Left lung (tissue), 10 donors: Measurements from ENCODE around the gene CEP63. TPM values are rescaled to one million over a fixed set of nuclear protein-coding genes. Genes with fewer than 3 reads are reported as not detected.

Experiments
- ATAC-seq: fragments of 200-7000 bp; cut with Tn5 transposase; one replicate; pipeline ENCODE4 v1.9.1; 2020; ENCODE audit warnings: moderate library complexity
- DNase-seq, 4 donors: peaks; one replicate each; pipeline ENCODE4 v3.0.0-alpha.2; 2013 to 2020
- H3K27ac ChIP-seq, 2 donors: fragments of 200-600 bp; sonication (generic) in 1 of 2; one replicate each; pipeline versions ENCODE4 v1.5.0 to v1.8.0; 2020 to 2021
- H3K27me3 ChIP-seq, 2 donors: fragments of 200-600 bp; sonication (generic) in 1 of 2; one replicate each; pipeline versions ENCODE4 v1.5.0 to v1.8.0; 2020 to 2021
- H3K36me3 ChIP-seq, 2 donors: fragments of 200-600 bp; sonication (generic) in 1 of 2; one replicate each; pipeline versions ENCODE4 v1.5.0 to v1.8.0; 2020 to 2021
- H3K4me1 ChIP-seq, 2 donors: fragments of 200-600 bp; one replicate each; pipeline ENCODE4 v1.8.0; 2021
- H3K4me3 ChIP-seq, 2 donors: fragments of 200-600 bp; sonication (generic) in 1 of 2; one replicate each; pipeline versions ENCODE4 v1.5.0 to v1.8.0; 2020 to 2021; ENCODE audit warnings: mild to moderate bottlenecking in 1 of 2
- H3K9me3 ChIP-seq, 2 donors: fragments of 200-600 bp; sonication (generic) in 1 of 2; one replicate each; pipeline versions ENCODE4 v1.5.0 to v1.8.0; 2020 to 2021
- intact Hi-C, 2 donors: fragments of 100-400 bp; cut with DNase I; formaldehyde crosslinking; loops; one replicate each; pipeline versions ENCODE4 v1.11.2 to v1.14.2; 2022
- polyA plus RNA-seq, 6 donors: library from polyadenylated mRNA; unstranded; fragments of 120-200 nt; gene quantifications; one replicate each; pipeline ENCODE4 v1.2.1, GENCODE V29; 2013; ENCODE audit not compliant: insufficient read length in 6 of 6
- total RNA-seq, 2 donors: library from RNA; stranded (reverse); fragmentation: NEBNext Ultra II Directional; extraction: Animal tissue kit (Norgen Biotek cat#: 25700); gene quantifications; one replicate each; pipeline ENCODE4 v1.2.1, GENCODE V29; 2021
- TF ChIP-seq, protein P1 (sequence below), 2 donors: fragments of 200-600 bp; sonication (generic) in 1 of 2; IDR thresholded peaks; one replicate each; pipeline versions ENCODE4 v1.5.0 to v1.8.0; 2021; ENCODE audit warnings: antibody characterized with exemption in 2 of 2
- donor health status: DM: no; HTN: yes; CAD: no.
- donor health status: DM: no; HTN: no; CAD: no.

CEP63 gene
- total and polyA plus RNA-seq, 8 donors = 16.1 to 40.4 (median 32.7) TPM

DNA sequence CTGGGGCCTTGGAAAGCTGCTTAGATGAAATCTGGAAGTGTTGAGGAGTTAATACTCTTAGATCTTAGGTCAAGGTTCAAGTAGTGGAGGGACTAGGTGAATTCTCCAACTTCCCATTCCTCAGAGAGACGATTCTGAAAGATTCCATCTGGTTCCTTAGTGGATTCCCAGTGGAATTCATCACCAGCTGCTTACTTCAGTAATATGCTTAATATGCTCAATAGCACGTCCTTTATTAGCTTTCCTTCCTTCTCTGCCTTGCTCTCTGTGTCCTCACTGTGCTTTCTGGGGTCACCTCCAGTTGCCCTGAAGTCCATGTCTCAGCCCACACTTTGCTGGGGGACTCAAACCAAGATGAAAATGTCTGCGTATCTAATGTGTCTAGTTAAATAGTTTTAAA lies 31.0 kb downstream of the CEP63 start:
- DNase-seq = no peak
- Histone ChIP-seq H3K27ac (peak overlapping the region; percentile 21 to 36), H3K4me3 (no peak overlapping the region), H3K9me3 (peaks cover 0 to 4% of the 10 kb centered on the region in 2 donors), H3K27me3 (no peaks in the 10 kb centered on the region), H3K4me1 (peaks cover 0 to 16% of the 10 kb centered on the region in 2 donors), H3K36me3 (no peaks in the 10 kb centered on the region)
- intact Hi-C loops = no loop called here
- TF ChIP-seq, protein P1, sequence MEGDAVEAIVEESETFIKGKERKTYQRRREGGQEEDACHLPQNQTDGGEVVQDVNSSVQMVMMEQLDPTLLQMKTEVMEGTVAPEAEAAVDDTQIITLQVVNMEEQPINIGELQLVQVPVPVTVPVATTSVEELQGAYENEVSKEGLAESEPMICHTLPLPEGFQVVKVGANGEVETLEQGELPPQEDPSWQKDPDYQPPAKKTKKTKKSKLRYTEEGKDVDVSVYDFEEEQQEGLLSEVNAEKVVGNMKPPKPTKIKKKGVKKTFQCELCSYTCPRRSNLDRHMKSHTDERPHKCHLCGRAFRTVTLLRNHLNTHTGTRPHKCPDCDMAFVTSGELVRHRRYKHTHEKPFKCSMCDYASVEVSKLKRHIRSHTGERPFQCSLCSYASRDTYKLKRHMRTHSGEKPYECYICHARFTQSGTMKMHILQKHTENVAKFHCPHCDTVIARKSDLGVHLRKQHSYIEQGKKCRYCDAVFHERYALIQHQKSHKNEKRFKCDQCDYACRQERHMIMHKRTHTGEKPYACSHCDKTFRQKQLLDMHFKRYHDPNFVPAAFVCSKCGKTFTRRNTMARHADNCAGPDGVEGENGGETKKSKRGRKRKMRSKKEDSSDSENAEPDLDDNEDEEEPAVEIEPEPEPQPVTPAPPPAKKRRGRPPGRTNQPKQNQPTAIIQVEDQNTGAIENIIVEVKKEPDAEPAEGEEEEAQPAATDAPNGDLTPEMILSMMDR (IDR thresholded peaks at IDR 0.05) = no peak
- ATAC-seq = peak; percentile 29

DNA sequence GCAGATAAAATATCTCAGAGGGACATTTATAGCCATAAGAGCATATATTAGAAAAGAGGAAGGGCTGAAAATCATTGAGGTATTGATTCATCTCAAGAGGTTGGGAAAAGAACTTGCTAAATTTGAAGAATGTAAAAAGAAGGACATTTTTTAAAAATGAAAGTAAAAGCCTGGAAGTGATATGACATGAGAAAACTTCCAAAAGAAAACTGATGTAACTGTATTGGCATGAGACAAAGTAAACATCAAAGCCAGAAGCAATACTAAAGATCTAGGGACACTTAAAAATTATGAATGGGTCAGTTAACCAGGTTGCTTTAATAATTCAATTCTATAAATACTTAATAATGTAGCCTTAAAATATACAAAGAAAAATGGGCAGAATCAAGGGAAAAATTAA lies 31.9 kb downstream of the CEP63 start:
- ATAC-seq (no peak), DNase-seq (no peak)
- Histone ChIP-seq H3K36me3 (peaks cover 0 to 4% of the 10 kb centered on the region in 2 donors), H3K27ac (peak overlapping the region in 1 of 2 donors; percentile 48), H3K27me3 (no peaks in the 10 kb centered on the region), H3K4me3 (no peak overlapping the region), H3K9me3 (peaks cover 0 to 13% of the 10 kb centered on the region in 2 donors), H3K4me1 (peaks cover 0 to 16% of the 10 kb centered on the region in 2 donors)
- intact Hi-C loops = no loop called here
- TF ChIP-seq, protein P1 (IDR thresholded peaks at IDR 0.05) = no peak

DNA sequence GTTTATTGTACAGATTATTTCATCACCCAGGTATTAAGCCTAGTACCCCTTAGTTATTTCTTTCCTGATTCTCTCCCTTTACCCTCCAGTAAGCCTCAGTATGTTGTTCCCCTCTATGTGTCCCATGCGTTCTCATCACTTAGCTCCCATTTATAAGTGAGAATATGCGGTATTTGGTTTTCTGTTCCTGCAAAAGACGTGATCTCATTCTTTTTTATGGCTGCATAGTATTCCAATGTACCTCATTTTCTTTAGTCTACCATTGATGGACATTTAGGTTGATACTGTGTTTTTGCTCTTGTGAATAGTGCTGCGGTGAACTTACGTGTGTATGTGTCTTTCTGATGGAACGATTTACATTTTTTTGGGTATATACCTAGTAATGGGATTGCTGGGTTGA lies 36.7 kb downstream of the CEP63 start:
- TF ChIP-seq, protein P1 (IDR thresholded peaks at IDR 0.05) = no peak
- H3K36me3 ChIP-seq = peaks cover 0 to 4% of the 10 kb centered on the region in 2 donors
- ATAC-seq (no peak), DNase-seq (no peak)
- H3K4me1 ChIP-seq = peaks cover 0 to 9% of the 10 kb centered on the region in 2 donors
- H3K27ac ChIP-seq = no peak overlapping the region
- intact Hi-C loops = no loop called here
- H3K4me3 ChIP-seq = no peak overlapping the region
- H3K27me3 ChIP-seq = no peaks in the 10 kb centered on the region
- peaks cover 0 to 42% of the 10 kb centered on the region in 2 donors for H3K9me3 ChIP-seq

DNA sequence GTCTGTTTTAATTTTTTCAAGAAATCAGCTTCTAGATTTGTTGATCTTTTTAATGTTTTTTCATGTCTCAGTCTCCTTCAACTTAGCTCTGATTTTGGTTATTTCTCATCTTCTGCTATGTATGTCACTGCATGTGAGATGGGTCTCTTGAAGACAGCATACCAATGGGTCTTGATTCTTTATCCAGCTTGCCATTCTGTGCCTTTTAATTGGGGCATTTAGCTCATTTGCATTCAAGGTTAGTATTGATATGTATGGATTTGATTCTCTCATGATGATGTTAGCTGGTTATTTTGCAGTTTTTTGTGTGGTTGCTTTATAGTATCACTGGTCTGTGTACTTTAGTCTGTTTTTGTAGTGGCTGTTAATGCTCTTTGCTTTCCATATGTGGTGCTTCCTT lies 39.4 kb downstream of the CEP63 start:
- intact Hi-C loops = no loop called here
- TF ChIP-seq, protein P1 (IDR thresholded peaks at IDR 0.05) = no peak
- Histone ChIP-seq H3K36me3 (peaks cover 0 to 4% of the 10 kb centered on the region in 2 donors), H3K27ac (no peak overlapping the region), H3K27me3 (no peaks in the 10 kb centered on the region), H3K9me3 (peaks cover 0 to 38% of the 10 kb centered on the region in 2 donors), H3K4me3 (no peak overlapping the region), H3K4me1 (no peaks in the 10 kb centered on the region)
- DNase-seq (no peak), ATAC-seq (no peak)

DNA sequence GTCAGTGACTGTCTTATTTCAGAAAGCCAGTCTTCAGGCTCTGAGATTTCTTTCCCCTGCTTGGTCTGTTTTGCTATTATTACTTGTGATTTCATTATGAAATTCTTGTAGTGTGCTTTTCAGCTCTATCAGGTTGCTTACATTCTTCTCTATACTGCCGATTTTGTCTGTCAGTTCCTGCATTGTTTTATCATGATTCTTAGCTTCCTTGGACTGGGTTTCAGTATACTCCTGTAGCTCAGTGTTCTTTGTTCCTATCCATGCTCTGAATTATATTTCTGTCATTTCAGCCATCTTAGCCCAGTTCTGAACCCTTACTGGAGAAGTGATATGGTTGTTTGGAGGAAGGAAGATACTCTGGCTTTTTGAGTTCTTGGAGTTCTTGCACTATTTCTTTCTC lies 40.5 kb downstream of the CEP63 start:
- intact Hi-C loops = no loop called here
- TF ChIP-seq, protein P1 (IDR thresholded peaks at IDR 0.05) = no peak
- no peaks in the 10 kb centered on the region for H3K27me3 ChIP-seq

More for the DNA sequence above, 40.5 kb downstream of the CEP63 start:
- Histone ChIP-seq H3K9me3 (peaks cover 0 to 38% of the 10 kb centered on the region in 2 donors), H3K27ac (no peak overlapping the region), H3K36me3 (peaks cover 0 to 4% of the 10 kb centered on the region in 2 donors), H3K4me3 (no peak overlapping the region), H3K4me1 (no peaks in the 10 kb centered on the region)
- DNase-seq = no peak
- ATAC-seq = no peak
